H1 (cell line): Measurements from ENCODE around the gene RNF43. TPM values are rescaled to one million over a fixed set of nuclear protein-coding genes. Genes with fewer than 3 reads are reported as not detected.

Experiments used
- BACH1 ChIP-seq: IDR thresholded peaks from 2 replicates; pipeline ENCODE4 v1.6.1; 2012; ENCODE audit warnings: low read length, improper control_type of control experiment
- CEBPB ChIP-seq: IDR thresholded peaks from 2 replicates; pipeline ENCODE4 v1.6.1; 2012; ENCODE audit warnings: low read depth, low read length
- CREB1 ChIP-seq: IDR thresholded peaks from 2 replicates; pipeline ENCODE4 v1.6.1; 2012; ENCODE audit warnings: inconsistent platforms
- EZH2 ChIP-seq: fragments of 200-600 bp; sonication (generic); IDR thresholded peaks from 2 replicates; pipeline ENCODE4 v1.7.1; 2012; ENCODE audit warnings: low read depth, mild to moderate bottlenecking, moderate library complexity, low read length, inconsistent platforms; ENCODE audit not compliant: severe bottlenecking
- SIX5 ChIP-seq: IDR thresholded peaks from 2 replicates; pipeline ENCODE4 v1.6.1; 2011; ENCODE audit warnings: mild to moderate bottlenecking, low read depth, low read length
- SP1 ChIP-seq: IDR thresholded peaks from 2 replicates; pipeline ENCODE4 v1.6.1; 2011; ENCODE audit warnings: low read depth, low read length
- SP2 ChIP-seq: IDR thresholded peaks from 2 replicates; pipeline ENCODE4 v1.6.1; 2012; ENCODE audit warnings: mild to moderate bottlenecking, low read length, inconsistent platforms
- SRF ChIP-seq: IDR thresholded peaks from 2 replicates; pipeline ENCODE4 v1.6.1; 2011; ENCODE audit warnings: mild to moderate bottlenecking, low read depth, low read length, moderate library complexity
- polyA plus RNA-seq, 7 experiments: library from polyadenylated mRNA; depleted of rRNA in 3 of 7; stranded (reverse) in 5 of 7; unstranded in 2 of 7; fragments of >200 nt in 5 of 7; fragments of 200-250 nt in 2 of 7; gene quantifications; 1 replicate in 5 of 7; 2 replicates in 1 of 7; 4 replicates in 1 of 7; pipeline versions ENCODE4 v1.2.1 to v1.2.3, GENCODE V29; 2011 to 2013; ENCODE audit warnings: missing spikeins in 2 of 7, mixed read lengths in 2 of 7
- total RNA-seq: library from RNA; stranded (reverse); fragmentation: NEBNext Ultra II Directional; extraction: Animal tissue kit (Norgen Biotek cat#: 25700); gene quantifications from 2 replicates; pipeline ENCODE4 v1.2.1, GENCODE V29; 2021
- TF ChIP-seq, protein P1 (sequence below), 3 experiments: IDR thresholded peaks; 1 replicate in 2 of 3; 2 replicates in 1 of 3; pipeline versions ENCODE4 v1.5.1 to v1.6.1; 2011; ENCODE audit warnings: low read length in 3 of 3, mild to moderate bottlenecking in 3 of 3, inconsistent platforms in 2 of 3, low read depth in 1 of 3, moderate library complexity in 1 of 3; ENCODE audit not compliant: insufficient read depth in 1 of 3; ENCODE audit errors: control extremely low read depth in 1 of 3

Gene RNF43
- total and polyA plus RNA-seq, 2 of the 8 experiments (the other 6 are each of a cell fraction or from before 2014, with no cell fraction given), result 0.89 to 1.5 TPM

DNA sequence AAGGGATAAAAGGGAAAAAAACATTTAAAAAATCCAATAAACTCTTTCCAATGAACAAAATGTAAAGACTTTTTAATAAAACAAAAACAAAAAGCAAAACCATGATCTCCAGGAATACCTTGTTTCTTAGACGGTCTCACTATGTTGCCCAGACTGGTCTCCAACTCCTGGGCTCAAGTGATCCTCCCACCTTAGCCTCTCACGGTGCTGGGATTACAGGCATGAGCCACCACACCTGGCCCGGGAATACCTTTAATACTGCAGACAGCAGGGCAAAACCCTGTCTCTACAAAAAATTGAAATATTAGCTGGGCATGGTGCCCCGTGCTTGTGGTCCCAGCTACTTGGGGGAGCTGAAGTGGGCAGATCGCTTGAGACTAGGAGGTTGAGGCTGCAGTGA, 7.9 kb downstream of the RNF43 start (continued):
- TF ChIP-seq, protein P1, sequence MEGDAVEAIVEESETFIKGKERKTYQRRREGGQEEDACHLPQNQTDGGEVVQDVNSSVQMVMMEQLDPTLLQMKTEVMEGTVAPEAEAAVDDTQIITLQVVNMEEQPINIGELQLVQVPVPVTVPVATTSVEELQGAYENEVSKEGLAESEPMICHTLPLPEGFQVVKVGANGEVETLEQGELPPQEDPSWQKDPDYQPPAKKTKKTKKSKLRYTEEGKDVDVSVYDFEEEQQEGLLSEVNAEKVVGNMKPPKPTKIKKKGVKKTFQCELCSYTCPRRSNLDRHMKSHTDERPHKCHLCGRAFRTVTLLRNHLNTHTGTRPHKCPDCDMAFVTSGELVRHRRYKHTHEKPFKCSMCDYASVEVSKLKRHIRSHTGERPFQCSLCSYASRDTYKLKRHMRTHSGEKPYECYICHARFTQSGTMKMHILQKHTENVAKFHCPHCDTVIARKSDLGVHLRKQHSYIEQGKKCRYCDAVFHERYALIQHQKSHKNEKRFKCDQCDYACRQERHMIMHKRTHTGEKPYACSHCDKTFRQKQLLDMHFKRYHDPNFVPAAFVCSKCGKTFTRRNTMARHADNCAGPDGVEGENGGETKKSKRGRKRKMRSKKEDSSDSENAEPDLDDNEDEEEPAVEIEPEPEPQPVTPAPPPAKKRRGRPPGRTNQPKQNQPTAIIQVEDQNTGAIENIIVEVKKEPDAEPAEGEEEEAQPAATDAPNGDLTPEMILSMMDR (IDR thresholded peaks at IDR 0.05; ENCODE audit: control extremely low read depth in 1 of 3, insufficient read depth in 1 of 3, low read depth in 1 of 3, low read length in 3 of 3), result no peak
- TF ChIP-seq CEBPB, result no peak
- TF ChIP-seq SIX5, result no peak
- TF ChIP-seq CREB1, result no peak
- no peak for TF ChIP-seq SP2
- TF ChIP-seq BACH1, result no peak
- TF ChIP-seq SRF, result no peak
- TF ChIP-seq SP1, result no peak
- TF ChIP-seq EZH2, result no peak
